HepG2 (cell line): ENCODE results near the gene TNP2. TPM values are rescaled to one million over a fixed set of nuclear protein-coding genes. Genes with fewer than 3 reads are reported as not detected.
A peak's percentile ranks its signal among the peaks of the same experiment; 100 is the strongest.

Experiments used
- ARID2 ChIP-seq: sonication (generic); formaldehyde crosslinking; IDR thresholded peaks from 2 replicates; pipeline ENCODE4 v1.8.1; 2022; ENCODE audit warnings: mild to moderate bottlenecking, missing genetic modification reagents, borderline replicate concordance
- ATAD3A ChIP-seq: sonication (generic); formaldehyde crosslinking; IDR thresholded peaks from 2 replicates; pipeline ENCODE4 v1.4.0; 2020; ENCODE audit warnings: missing genetic modification reagents
- ATF3 ChIP-seq: sonication (generic); formaldehyde crosslinking; IDR thresholded peaks from 2 replicates; pipeline ENCODE4 v1.4.0; 2020; ENCODE audit warnings: missing genetic modification reagents
- BORCS8-MEF2B ChIP-seq: sonication (generic); formaldehyde crosslinking; IDR thresholded peaks from 2 replicates; pipeline ENCODE4 v1.8.0; 2022; ENCODE audit warnings: mild to moderate bottlenecking, missing genetic modification reagents
- DNMT3B ChIP-seq: conservative IDR thresholded peaks from 2 replicates; pipeline ENCODE4 v1.6.1; 2016; ENCODE audit warnings: missing biosample characterization, control low read depth
- HDAC6 ChIP-seq: fragments of 200-600 bp; sonication (generic); IDR thresholded peaks from 2 replicates; pipeline ENCODE4 v1.7.0; 2017; ENCODE audit warnings: mild to moderate bottlenecking, antibody characterized with exemption, low read length, low read depth
- HNRNPLL ChIP-seq: fragments of 200-400 bp; formaldehyde crosslinking; IDR thresholded peaks from 2 replicates; pipeline ENCODE4 v1.6.1; 2017; ENCODE audit warnings: mild to moderate bottlenecking, low read depth, low read length; ENCODE audit not compliant: poor library complexity, severe bottlenecking
- MATR3 ChIP-seq: sonication (generic); formaldehyde crosslinking; IDR thresholded peaks from 2 replicates; pipeline ENCODE4 v1.4.0; 2020; ENCODE audit warnings: missing genetic modification reagents
- MTF1 ChIP-seq: sonication (generic); formaldehyde crosslinking; IDR thresholded peaks from 2 replicates; pipeline ENCODE4 v1.5.0; 2020; ENCODE audit warnings: missing genetic modification reagents
- NR2F2 ChIP-seq: IDR thresholded peaks from 2 replicates; pipeline ENCODE4 v1.6.1; 2012; ENCODE audit warnings: low read depth, inconsistent platforms, borderline replicate concordance
- PAF1 ChIP-seq: IDR thresholded peaks from 2 replicates; pipeline ENCODE4 v1.6.1; 2016; ENCODE audit warnings: missing genetic modification reagents, missing compliant biosample characterization
- POLR2AphosphoS2 ChIP-seq: IDR thresholded peaks from 2 replicates; pipeline ENCODE4 v1.6.1; 2011; ENCODE audit warnings: low read depth, low read length, improper control_type of control experiment
- SALL1 ChIP-seq: sonication (generic); formaldehyde crosslinking; IDR thresholded peaks from 2 replicates; pipeline ENCODE4 v1.8.0; 2022; ENCODE audit warnings: mild to moderate bottlenecking, missing genetic modification reagents
- SP5 ChIP-seq: IDR thresholded peaks from 2 replicates; pipeline ENCODE4 v1.6.1; 2016; ENCODE audit warnings: low read depth, borderline replicate concordance
- TCF7 ChIP-seq: sonication (generic); IDR thresholded peaks from 2 replicates; pipeline ENCODE4 v1.6.1; 2016; ENCODE audit warnings: antibody characterized with exemption, low read depth
- ZFP90 ChIP-seq: sonication (generic); formaldehyde crosslinking; IDR thresholded peaks from 2 replicates; pipeline ENCODE4 v1.8.0; 2022; ENCODE audit warnings: missing genetic modification reagents, mild to moderate bottlenecking, inconsistent platforms, borderline replicate concordance
- ZFX ChIP-seq: sonication (generic); formaldehyde crosslinking; IDR thresholded peaks from 2 replicates; pipeline ENCODE4 v1.4.0; 2020; ENCODE audit warnings: mild to moderate bottlenecking, low read depth, missing genetic modification reagents, moderate library complexity
- ZKSCAN5 ChIP-seq: sonication (generic); formaldehyde crosslinking; IDR thresholded peaks from 2 replicates; pipeline ENCODE4 v1.5.1; 2020; ENCODE audit warnings: mild to moderate bottlenecking, missing genetic modification reagents
- ZNF224 ChIP-seq: sonication (generic); formaldehyde crosslinking; IDR thresholded peaks from 2 replicates; pipeline ENCODE4 v1.5.0; 2020; ENCODE audit warnings: mild to moderate bottlenecking, missing genetic modification reagents
- ZNF30 ChIP-seq: sonication (generic); formaldehyde crosslinking; IDR thresholded peaks from 2 replicates; pipeline ENCODE4 v1.5.0; 2020; ENCODE audit warnings: mild to moderate bottlenecking, missing genetic modification reagents
- ZNF557 ChIP-seq: sonication (generic); formaldehyde crosslinking; IDR thresholded peaks from 2 replicates; pipeline ENCODE4 v1.4.0; 2020; ENCODE audit warnings: missing genetic modification reagents
- ZNF652 ChIP-seq: IDR thresholded peaks from 2 replicates; pipeline ENCODE4 v1.6.1; 2016; ENCODE audit warnings: low read depth, borderline replicate concordance
- ZNF747 ChIP-seq: sonication (generic); formaldehyde crosslinking; IDR thresholded peaks from 2 replicates; pipeline ENCODE4 v1.8.1; 2023; ENCODE audit warnings: missing genetic modification reagents, mild to moderate bottlenecking, borderline replicate concordance
- polyA plus RNA-seq, 8 experiments: library from polyadenylated mRNA; depleted of rRNA in 3 of 8; stranded (reverse) in 7 of 8; unstranded in 1 of 8; fragments of >200 nt; fragmentation: Illumina TruSeq in 4 of 8; extraction: Trizol in 4 of 8; gene quantifications; 2 replicates each; pipeline versions ENCODE4 v1.2.1 to v1.2.3, GENCODE V29; 2011 to 2016; ENCODE audit warnings: low read depth in 4 of 8, missing spikeins in 1 of 8, mixed read lengths in 1 of 8; ENCODE audit not compliant: insufficient read depth in 1 of 8
- total RNA-seq, 5 experiments: library from RNA; depleted of rRNA; stranded (reverse); fragments of >200 nt; fragmentation: Illumina TruSeq; extraction: Trizol; gene quantifications; 2 replicates each; pipeline ENCODE4 v1.2.3, GENCODE V29; 2016; ENCODE audit warnings: low read depth in 1 of 5
- TF ChIP-seq, protein P1 (sequence below): sonication (generic); formaldehyde crosslinking; IDR thresholded peaks from 2 replicates; pipeline ENCODE4 v1.5.0; 2020; ENCODE audit warnings: missing genetic modification reagents
- TF ChIP-seq, protein P2 (sequence below): sonication (generic); formaldehyde crosslinking; conservative IDR thresholded peaks from 2 replicates; pipeline ENCODE4 v1.8.0; 2022; ENCODE audit warnings: low read depth, missing genetic modification reagents
- TF ChIP-seq, protein P3 (sequence below): sonication (generic); formaldehyde crosslinking; IDR thresholded peaks from 2 replicates; pipeline ENCODE4 v1.5.1; 2020; ENCODE audit warnings: missing genetic modification reagents, mild to moderate bottlenecking, borderline replicate concordance

Gene TNP2
- total and polyA plus RNA-seq, 2 of the 13 experiments (the other 11 are each of a cell fraction or from before 2014, with no cell fraction given): not detected

DNA sequence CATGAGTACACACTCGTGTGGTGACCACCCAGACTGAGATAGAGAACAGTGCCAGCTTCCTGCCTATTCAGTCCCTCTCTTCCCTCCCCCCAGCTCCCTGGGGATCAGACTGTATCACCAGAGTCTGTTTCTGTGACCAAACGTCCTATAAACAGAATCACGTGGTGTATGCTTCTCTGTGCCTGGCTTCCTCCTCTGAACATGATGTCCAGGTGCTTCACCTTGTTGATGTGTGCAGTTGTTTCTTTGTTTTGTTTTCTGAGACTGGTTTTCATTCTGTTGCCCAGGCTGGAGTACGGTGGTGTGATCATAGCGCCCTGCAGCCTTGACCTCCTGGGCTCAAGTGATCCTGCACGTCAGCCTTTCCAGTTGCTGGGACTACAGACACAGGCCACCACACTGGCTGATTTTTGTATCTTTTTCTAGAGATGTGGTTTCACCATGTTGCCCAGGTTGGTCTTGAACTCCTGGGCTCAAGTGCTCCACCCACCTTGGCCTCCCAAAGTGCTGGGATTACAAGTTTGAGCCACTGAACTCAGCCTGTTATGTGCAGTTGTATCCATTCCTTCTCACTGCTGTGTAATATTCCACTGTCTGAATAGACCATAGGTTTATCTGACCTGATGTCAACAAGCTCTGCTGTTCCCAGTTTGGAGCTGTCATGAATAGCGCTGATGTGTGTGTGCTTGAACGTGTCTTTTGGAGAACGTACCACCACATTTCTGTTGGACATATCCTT is 40.9 kb upstream of the TNP2 start (continued):
- TF ChIP-seq, protein P1, sequence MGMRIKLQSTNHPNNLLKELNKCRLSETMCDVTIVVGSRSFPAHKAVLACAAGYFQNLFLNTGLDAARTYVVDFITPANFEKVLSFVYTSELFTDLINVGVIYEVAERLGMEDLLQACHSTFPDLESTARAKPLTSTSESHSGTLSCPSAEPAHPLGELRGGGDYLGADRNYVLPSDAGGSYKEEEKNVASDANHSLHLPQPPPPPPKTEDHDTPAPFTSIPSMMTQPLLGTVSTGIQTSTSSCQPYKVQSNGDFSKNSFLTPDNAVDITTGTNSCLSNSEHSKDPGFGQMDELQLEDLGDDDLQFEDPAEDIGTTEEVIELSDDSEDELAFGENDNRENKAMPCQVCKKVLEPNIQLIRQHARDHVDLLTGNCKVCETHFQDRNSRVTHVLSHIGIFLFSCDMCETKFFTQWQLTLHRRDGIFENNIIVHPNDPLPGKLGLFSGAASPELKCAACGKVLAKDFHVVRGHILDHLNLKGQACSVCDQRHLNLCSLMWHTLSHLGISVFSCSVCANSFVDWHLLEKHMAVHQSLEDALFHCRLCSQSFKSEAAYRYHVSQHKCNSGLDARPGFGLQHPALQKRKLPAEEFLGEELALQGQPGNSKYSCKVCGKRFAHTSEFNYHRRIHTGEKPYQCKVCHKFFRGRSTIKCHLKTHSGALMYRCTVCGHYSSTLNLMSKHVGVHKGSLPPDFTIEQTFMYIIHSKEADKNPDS (CRISPR knock-in tag): peak; percentile 86; the same call in 1 of the 2 replicates
- peak; percentile 41; the same call in 1 of the 2 replicates for TF ChIP-seq TCF7
- TF ChIP-seq SP5 (CRISPR knock-in tag): peak; percentile 84
- TF ChIP-seq BORCS8-MEF2B (CRISPR knock-in tag): no peak; the same call in 1 of the 2 replicates
- TF ChIP-seq PAF1 (CRISPR knock-in tag): no peak
- no peak; the same call in 1 of the 2 replicates for TF ChIP-seq HDAC6
- TF ChIP-seq, protein P2, sequence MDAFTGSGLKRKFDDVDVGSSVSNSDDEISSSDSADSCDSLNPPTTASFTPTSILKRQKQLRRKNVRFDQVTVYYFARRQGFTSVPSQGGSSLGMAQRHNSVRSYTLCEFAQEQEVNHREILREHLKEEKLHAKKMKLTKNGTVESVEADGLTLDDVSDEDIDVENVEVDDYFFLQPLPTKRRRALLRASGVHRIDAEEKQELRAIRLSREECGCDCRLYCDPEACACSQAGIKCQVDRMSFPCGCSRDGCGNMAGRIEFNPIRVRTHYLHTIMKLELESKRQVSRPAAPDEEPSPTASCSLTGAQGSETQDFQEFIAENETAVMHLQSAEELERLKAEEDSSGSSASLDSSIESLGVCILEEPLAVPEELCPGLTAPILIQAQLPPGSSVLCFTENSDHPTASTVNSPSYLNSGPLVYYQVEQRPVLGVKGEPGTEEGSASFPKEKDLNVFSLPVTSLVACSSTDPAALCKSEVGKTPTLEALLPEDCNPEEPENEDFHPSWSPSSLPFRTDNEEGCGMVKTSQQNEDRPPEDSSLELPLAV (CRISPR knock-in tag): no peak
- TF ChIP-seq MTF1: no peak
- TF ChIP-seq ARID2 (CRISPR knock-in tag): no peak
- no peak for TF ChIP-seq ZKSCAN5 (CRISPR knock-in tag)
- TF ChIP-seq ZFX (CRISPR knock-in tag): no peak
- TF ChIP-seq ZNF30: no peak
- no peak for TF ChIP-seq HNRNPLL
- TF ChIP-seq, protein P3, sequence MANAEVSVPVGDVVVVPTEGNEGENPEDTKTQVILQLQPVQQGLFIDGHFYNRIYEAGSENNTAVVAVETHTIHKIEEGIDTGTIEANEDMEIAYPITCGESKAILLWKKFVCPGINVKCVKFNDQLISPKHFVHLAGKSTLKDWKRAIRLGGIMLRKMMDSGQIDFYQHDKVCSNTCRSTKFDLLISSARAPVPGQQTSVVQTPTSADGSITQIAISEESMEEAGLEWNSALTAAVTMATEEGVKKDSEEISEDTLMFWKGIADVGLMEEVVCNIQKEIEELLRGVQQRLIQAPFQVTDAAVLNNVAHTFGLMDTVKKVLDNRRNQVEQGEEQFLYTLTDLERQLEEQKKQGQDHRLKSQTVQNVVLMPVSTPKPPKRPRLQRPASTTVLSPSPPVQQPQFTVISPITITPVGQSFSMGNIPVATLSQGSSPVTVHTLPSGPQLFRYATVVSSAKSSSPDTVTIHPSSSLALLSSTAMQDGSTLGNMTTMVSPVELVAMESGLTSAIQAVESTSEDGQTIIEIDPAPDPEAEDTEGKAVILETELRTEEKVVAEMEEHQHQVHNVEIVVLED (CRISPR knock-in tag): peak; percentile 72; the same call in 1 of the 2 replicates
- no peak for TF ChIP-seq ZNF557 (CRISPR knock-in tag)
- TF ChIP-seq ZNF652: peak; percentile 51; the same call in 1 of the 2 replicates
- peak; percentile 7; the same call in 1 of the 2 replicates for TF ChIP-seq ATF3
- no peak for TF ChIP-seq MATR3 (CRISPR knock-in tag)
- no peak for TF ChIP-seq ATAD3A
- TF ChIP-seq POLR2AphosphoS2: no peak
- no peak for TF ChIP-seq DNMT3B (CRISPR knock-in tag)
- no peak for TF ChIP-seq ZNF747
- peak; percentile 97; the same call in 1 of the 2 replicates for TF ChIP-seq SALL1 (CRISPR knock-in tag)
- TF ChIP-seq NR2F2: peak; percentile 87
- TF ChIP-seq ZNF224 (CRISPR knock-in tag): peak; percentile 65; the same call in 1 of the 2 replicates
- peak; percentile 20; the same call in 1 of the 2 replicates for TF ChIP-seq ZFP90 (CRISPR knock-in tag)
